ENCODE measurements around the gene ZNF213.

The ZNF213 gene

DNA sequence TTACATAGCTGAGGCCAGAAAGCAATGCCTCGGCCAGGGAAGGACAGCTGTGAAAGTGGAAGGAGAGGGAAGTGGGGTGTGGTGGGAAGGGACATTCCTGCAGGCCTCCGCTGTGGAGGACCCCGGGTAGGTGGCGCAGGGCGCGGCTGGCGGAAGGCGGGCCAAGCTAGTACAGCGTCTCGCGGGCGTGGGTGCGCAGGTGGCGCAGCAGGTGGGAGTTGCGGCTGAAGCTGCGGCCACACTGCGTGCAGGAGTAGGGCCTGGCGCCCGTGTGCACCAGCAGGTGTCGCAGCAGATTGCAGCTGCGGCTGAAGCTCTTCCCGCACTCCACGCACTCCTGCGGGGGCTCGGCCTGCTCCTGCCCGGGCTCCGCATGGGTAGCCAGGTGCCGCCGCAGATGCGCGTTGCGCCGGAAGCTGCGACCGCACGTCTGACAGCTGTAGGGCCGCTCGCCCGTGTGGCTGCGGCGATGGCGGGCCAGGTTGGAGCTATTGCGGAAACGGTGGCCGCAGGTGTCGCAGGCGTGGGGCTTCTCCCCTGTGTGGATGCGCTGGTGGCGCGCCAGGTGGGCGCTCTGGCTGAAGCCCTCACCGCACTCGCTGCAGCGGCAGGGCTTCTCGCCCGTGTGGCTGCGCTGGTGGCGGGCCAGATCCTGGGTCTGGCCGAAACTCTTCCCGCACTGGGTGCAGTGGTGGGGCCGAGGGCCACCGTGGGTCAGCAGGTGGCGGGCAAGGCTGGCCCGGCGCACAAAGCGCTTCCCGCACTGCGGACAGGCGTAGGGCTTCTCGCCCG is 45.7 kb upstream of the ZNF213 start:
- TF ChIP-seq, protein P1, sequence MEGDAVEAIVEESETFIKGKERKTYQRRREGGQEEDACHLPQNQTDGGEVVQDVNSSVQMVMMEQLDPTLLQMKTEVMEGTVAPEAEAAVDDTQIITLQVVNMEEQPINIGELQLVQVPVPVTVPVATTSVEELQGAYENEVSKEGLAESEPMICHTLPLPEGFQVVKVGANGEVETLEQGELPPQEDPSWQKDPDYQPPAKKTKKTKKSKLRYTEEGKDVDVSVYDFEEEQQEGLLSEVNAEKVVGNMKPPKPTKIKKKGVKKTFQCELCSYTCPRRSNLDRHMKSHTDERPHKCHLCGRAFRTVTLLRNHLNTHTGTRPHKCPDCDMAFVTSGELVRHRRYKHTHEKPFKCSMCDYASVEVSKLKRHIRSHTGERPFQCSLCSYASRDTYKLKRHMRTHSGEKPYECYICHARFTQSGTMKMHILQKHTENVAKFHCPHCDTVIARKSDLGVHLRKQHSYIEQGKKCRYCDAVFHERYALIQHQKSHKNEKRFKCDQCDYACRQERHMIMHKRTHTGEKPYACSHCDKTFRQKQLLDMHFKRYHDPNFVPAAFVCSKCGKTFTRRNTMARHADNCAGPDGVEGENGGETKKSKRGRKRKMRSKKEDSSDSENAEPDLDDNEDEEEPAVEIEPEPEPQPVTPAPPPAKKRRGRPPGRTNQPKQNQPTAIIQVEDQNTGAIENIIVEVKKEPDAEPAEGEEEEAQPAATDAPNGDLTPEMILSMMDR (IDR thresholded peaks at IDR 0.05; ENCODE audit: low read depth, low read length): no peak
- no peak overlapping the region for H3K4me3 ChIP-seq (ENCODE audit: low read depth, low read length)

DNA sequence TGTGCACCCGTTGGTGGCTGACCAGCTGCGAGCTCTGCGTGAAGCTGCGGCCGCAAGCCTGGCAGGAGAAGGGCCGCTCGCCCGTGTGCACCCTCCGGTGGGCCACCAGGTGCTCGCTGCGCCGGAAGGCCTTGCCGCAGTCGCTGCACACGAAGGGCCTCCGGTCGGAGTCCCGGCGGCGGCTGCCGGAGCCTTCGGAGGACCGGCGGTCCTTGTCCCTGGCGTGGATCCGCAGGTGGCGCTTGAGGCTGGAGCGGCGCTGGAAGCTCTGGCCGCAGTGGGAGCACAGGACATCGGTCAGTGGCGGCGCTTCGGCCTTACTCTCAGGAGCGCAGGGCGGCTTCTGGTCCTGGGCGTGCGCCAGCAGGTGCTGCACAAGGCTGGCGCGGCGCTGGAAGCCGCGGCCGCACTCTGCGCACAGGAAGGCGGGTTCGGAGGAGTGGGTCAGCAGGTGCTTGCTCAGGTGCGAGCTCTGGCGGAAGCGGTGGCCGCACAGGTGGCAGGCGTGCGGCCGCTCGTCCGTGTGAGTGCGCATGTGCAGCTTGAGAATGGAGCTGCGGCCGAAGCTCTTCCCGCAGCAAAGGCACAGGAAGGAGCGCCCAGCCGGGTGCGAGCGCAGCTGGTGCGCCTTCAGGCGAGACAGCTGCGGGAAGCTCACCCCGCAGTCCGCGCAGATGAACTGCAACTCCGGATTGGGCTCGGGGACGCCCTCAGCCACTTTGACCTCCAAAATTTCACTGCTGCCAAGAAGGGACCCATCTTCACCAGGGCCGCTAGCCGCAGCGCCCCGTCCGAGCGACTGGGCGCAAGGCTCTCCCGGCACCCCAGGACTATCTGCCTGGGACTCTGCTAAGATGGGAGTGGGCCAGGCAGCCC is 44.9 kb upstream of the ZNF213 start:
- H3K4me3 ChIP-seq (ENCODE audit: low read depth, low read length): no peak overlapping the region
- TF ChIP-seq, protein P1 (IDR thresholded peaks at IDR 0.05; ENCODE audit: low read depth, low read length): no peak

DNA sequence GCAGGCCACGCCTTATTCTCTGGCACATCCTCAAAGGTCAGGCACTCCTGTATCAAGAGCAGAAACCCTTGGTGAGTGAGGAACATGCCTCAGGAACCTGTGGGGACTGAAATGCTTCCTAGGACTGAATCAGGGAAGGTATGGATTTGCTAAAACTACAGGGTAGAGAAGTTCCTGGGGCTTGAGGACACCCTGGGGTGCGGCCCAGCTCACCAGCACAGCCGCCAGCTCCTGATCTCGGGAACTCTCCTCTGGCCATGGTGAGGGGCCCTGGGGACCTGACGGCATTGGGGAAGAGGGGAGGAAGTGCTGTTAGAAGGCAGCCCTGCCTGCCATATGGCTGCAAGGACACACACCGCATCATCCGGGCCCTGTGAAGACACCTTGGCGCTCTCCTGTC is 43.3 kb upstream of the ZNF213 start:
- no peak overlapping the region for H3K4me3 ChIP-seq (ENCODE audit: low read depth, low read length)
- TF ChIP-seq, protein P1 (IDR thresholded peaks at IDR 0.05; ENCODE audit: low read depth, low read length): no peak

DNA sequence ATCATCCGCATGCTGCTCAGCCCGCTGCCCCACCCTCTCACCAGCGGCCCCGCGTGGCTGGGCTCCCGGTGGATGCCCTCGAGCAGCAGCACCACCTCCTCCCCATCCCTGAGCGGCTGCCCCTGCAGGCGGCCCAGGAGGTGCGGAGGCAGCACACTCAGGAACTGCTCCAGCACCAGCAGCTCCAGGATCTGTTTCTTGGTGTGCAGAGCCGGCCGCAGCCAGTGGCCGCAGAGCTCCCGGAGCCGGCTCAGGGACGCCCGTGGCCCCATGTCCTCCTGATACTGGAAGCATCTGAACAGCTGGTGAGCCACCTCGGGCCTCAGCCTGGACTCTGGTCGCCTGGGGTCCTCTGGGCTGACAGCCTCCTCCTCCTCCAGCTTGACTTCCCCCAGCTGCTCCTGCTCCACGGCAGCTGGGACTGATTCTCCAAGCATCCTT is 42.3 kb upstream of the ZNF213 start:
- TF ChIP-seq, protein P1 (IDR thresholded peaks at IDR 0.05; ENCODE audit: low read depth, low read length): no peak
- H3K4me3 ChIP-seq (ENCODE audit: low read depth, low read length): no peak overlapping the region

DNA sequence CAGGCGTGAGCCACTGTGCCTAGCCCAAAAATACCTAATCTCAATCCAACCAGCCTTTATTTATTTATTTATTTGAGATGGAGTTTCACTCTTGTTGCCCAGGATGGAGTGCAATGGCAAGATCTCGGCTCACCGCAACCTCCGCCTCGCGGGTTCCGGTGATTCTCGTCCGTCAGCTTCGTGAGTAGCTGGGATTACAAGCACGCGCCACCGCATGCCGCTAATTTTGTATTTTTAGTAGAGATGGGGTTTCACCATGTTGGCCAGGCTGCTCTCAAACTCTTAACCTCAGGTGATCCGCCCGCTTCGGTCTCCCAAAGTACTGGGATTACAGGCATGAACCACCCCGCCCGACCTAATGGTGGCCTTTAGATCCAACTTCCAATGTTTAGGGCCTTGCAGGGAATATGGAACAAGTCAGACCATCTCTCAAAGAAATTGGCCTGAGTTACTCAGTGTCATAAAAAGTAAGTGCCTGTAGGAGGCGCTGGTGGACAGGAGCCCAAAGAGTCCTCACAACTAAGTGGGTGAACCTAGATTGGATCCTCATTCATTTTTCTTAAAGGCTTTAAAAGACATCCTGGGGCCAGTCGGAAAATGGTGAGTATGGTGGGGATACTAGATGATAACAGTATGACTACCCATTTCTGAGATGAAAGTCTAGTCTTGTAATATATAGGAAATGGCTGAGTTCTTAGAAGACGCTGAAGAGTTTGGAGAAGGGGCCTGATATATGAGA is 40.4 kb upstream of the ZNF213 start:
- TF ChIP-seq, protein P1 (IDR thresholded peaks at IDR 0.05; ENCODE audit: low read depth, low read length): peak; percentile 63
- no peak overlapping the region for H3K4me3 ChIP-seq (ENCODE audit: low read depth, low read length)

DNA sequence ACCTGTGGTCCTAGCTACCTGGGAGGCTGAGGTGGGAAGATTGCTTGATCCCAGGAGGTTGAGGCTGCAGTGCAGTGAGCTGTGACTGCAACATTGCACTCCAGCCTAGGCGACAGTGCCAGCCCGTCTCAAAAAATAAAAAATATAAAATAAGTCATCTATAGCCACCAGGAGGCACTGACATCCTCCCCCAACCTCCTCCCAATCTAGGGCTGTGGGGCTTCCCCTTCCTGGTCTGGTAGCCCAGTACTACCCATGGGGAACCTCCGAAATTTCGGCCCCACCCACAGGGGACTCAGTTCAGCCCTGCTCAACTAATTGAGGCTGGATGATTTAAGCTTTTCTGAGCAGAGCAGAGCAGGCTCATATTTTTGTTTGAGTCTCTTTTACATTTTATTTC is 39.0 kb upstream of the ZNF213 start:
- TF ChIP-seq, protein P1 (IDR thresholded peaks at IDR 0.05; ENCODE audit: low read depth, low read length): no peak
- H3K4me3 ChIP-seq (ENCODE audit: low read depth, low read length): no peak overlapping the region

All from WI38 (cell line).